ENCODE results near the gene FAM83F. TPM values are rescaled to one million over a fixed set of nuclear protein-coding genes. Genes with fewer than 3 reads are reported as not detected.
"Not testable (repeated sequence)": the region's sequence is repeated elsewhere in the genome, so short reads cannot be mapped to it uniquely, and the experiment has no call there.

The FAM83F gene
- polyA plus RNA-seq, 2 of the 4 experiments (the other 2 are of a cell fraction), result not detected

GRCh38 chr22:39990686-39991085, 4.1 kb upstream of the FAM83F start:
- H3K4me2 ChIP-seq, result no peak overlapping the region
- TF ChIP-seq, protein P1, sequence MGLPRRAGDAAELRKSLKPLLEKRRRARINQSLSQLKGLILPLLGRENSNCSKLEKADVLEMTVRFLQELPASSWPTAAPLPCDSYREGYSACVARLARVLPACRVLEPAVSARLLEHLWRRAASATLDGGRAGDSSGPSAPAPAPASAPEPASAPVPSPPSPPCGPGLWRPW (IDR thresholded peaks at IDR 0.05), result no peak
- no peak for TF ChIP-seq NPAS2 (CRISPR knock-in tag; IDR thresholded peaks at IDR 0.05; ENCODE audit: borderline replicate concordance)
- WGBS (ENCODE audit: missing lambda C conversion rate), result 77% methylated on average over 3 of the region's 3 CpGs
- ATAC-seq (no peak), DNase-seq (ENCODE audit: low read depth in 1 of 2, low spot score in 1 of 2) (no peak), FAIRE-seq (no peak)
- no peaks in the 10 kb centered on the region; the same call in 2 of the 3 replicates for H3K4me1 ChIP-seq
- no peak overlapping the region for H3K4me3 ChIP-seq
- no peaks in the 10 kb centered on the region for H3K9me3 ChIP-seq
- ChIA-PET CTCF (interaction anchor here (0.6 to 1.2 kb wide), 4 partner anchors 15 to 351 kb away, joined by 3 to 5 read pairs (median 4); no protein-coding TSS in a partner anchor), POLR2A (no interaction called here)
- H3K27ac ChIP-seq, result no peak overlapping the region

DNA sequence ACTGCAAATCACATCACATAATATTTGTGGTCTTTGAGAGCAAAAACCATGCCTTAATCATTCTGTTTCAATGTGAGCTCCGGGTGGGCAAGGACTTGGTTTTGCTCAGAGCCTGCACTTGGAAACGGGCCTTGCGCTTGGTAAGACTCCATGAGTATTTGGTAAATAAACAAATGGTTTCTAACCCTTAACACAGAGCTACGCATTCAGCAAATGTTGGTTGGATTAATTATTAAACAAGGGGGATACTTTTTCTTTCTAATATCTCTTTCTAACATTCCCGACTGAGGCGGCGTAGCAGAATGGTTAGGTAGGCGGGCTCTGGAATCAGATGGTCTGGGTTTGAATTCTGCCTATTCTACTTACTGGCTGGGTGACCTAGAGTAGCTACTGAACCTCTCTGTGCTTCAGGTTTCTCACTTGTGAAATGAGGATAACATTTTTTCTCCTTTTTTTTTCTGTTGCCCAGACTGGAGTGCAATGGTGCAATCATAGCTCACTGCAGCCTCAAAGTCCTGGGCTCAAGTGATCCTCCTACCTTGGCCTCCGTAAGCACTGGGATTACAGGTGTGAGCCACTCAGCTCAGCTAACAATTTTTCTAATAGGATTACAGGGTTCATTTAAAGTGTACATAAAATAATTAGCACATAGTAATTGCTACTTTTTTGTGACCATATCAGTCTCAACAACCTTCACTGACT, 3.4 kb upstream of the FAM83F start:
- DNase-seq (ENCODE audit: low read depth in 1 of 2, low spot score in 1 of 2) (peak in 1 of 2 experiments; percentile 14), ATAC-seq (peak in 1 of 2 experiments; percentile 30; a peak in 2 of 6 replicates), FAIRE-seq (no peak)
- ChIA-PET POLR2A (no interaction called here), CTCF (interaction anchor here (0.8 to 1.1 kb wide), 3 partner anchors 11 to 38 kb away, joined by 3 read pairs; no protein-coding TSS in a partner anchor)
- Histone ChIP-seq H3K4me1 (no peaks in the 10 kb centered on the region; the same call in 2 of the 3 replicates), H3K9me3 (no peaks in the 10 kb centered on the region), H3K27ac (no peak overlapping the region), H3K4me2 (no peak overlapping the region), H3K4me3 (no peak overlapping the region)
- 56% methylated on average over 9 of the region's 9 CpGs for WGBS (ENCODE audit: missing lambda C conversion rate)
- no peak for TF ChIP-seq CBX8 (IDR thresholded peaks at IDR 0.05)
- TF ChIP-seq SMC3 (IDR thresholded peaks at IDR 0.05), result no peak
- TF ChIP-seq ZFP36 (IDR thresholded peaks at IDR 0.05; ENCODE audit: borderline replicate concordance, partially characterized antibody), result peak; percentile 6

GRCh38 chr22:39992088-39992826, 2.5 kb upstream of the FAM83F start:
- no peak overlapping the region for H3K4me2 ChIP-seq
- ATAC-seq (no peak), FAIRE-seq (no peak), DNase-seq (ENCODE audit: low read depth in 1 of 2, low spot score in 1 of 2) (no peak)
- H3K27ac ChIP-seq, result no peak overlapping the region
- H3K9me3 ChIP-seq, result no peaks in the 10 kb centered on the region
- H3K4me3 ChIP-seq, result no peak overlapping the region
- TF ChIP-seq, protein P2, sequence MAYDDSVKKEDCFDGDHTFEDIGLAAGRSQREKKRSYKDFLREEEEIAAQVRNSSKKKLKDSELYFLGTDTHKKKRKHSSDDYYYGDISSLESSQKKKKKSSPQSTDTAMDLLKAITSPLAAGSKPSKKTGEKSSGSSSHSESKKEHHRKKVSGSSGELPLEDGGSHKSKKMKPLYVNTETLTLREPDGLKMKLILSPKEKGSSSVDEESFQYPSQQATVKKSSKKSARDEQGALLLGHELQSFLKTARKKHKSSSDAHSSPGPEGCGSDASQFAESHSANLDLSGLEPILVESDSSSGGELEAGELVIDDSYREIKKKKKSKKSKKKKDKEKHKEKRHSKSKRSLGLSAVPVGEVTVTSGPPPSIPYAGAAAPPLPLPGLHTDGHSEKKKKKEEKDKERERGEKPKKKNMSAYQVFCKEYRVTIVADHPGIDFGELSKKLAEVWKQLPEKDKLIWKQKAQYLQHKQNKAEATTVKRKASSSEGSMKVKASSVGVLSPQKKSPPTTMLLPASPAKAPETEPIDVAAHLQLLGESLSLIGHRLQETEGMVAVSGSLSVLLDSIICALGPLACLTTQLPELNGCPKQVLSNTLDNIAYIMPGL (CRISPR knock-in tag; IDR thresholded peaks at IDR 0.05; ENCODE audit: borderline replicate concordance), result no peak
- TF ChIP-seq HDAC2 (IDR thresholded peaks at IDR 0.05) (no peak), HOXB5 (CRISPR knock-in tag; IDR thresholded peaks at IDR 0.05) (no peak)
- H3K4me1 ChIP-seq, result peaks cover 5% of the 10 kb centered on the region; the same call in 1 of the 3 replicates
- 52% methylated on average over 5 of the region's 5 CpGs for WGBS (ENCODE audit: missing lambda C conversion rate)
- CTCF ChIA-PET, result interaction anchor here (0.9 kb wide), 1 partner anchor 10 kb away, joined by 3 read pairs; no protein-coding TSS in a partner anchor
- POLR2A ChIA-PET, result no interaction called here

DNA sequence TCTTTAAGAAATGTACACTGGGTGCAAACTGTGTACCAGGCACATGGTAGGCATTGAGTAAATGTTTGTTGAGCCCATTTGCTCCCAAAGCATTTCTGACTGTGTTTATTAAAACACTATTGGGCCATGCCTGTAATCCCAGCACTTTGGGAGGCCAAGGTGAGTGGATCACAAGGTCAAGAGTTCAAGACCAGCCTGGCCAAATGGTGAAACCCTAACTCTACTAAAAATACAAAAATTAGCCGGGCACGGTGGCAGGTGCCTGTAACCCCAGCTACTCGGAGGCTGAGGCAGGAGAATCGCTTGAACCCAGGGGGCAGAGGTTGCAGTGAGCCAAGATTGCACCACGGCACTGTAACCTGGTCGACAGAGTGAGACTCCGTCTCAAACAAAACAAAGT, 1.9 kb upstream of the FAM83F start:
- WGBS (ENCODE audit: missing lambda C conversion rate), result 74% methylated on average over 7 of the region's 7 CpGs
- ATAC-seq; DNase-seq (ENCODE audit: low read depth in 1 of 2, low spot score in 1 of 2); FAIRE-seq; H3K9me3 ChIP-seq; H3K4me2 ChIP-seq; H3K4me1 ChIP-seq; POLR2A ChIA-PET; H3K27ac ChIP-seq; H3K4me3 ChIP-seq; CTCF ChIA-PET: not testable (repeated sequence)

DNA sequence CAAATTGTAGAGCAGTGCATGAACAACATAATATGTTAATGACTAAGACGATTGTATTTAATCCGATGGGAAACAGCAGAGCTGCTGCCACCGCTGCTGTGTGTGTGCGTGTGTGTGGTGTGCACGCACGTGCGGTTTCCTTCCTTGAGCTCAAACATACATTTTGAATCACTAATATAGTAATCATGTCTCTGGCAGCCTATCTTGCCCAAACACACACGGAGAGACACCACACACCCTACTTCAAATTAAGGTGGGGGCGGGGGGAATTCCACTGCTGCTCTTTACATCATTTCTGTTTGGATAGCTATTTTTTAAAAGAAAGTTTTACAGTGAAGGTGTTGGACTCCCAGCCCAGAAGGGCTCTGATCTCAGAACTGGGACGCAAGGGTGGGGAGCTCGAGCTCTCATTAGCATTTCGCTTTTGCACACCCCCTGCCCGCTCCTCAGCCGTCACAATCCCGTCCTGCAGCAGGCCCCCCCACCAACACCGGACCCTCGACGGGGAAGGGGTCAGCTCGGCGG, 651 bp upstream of the FAM83F start:
- no peaks in the 10 kb centered on the region for H3K9me3 ChIP-seq
- ATAC-seq, result no peak
- peaks cover 21% of the 10 kb centered on the region; the same call in 2 of the 3 replicates for H3K4me1 ChIP-seq
- no peak overlapping the region for H3K4me2 ChIP-seq
- DNase-seq (ENCODE audit: low read depth in 1 of 2, low spot score in 1 of 2), result no peak
- 85% methylated on average over 13 of the region's 20 CpGs for WGBS (ENCODE audit: missing lambda C conversion rate)
- no peak for FAIRE-seq
- H3K27ac ChIP-seq, result no peak overlapping the region
- ChIA-PET CTCF (interaction anchor here (1.0 to 1.8 kb wide), 3 partner anchors 29 to 460 kb away, joined by 4 to 5 read pairs (median 4); no protein-coding TSS in a partner anchor), POLR2A (no interaction called here)
- no peak for TF ChIP-seq HEYL (CRISPR knock-in tag; IDR thresholded peaks at IDR 0.05)
- TF ChIP-seq, protein P3, sequence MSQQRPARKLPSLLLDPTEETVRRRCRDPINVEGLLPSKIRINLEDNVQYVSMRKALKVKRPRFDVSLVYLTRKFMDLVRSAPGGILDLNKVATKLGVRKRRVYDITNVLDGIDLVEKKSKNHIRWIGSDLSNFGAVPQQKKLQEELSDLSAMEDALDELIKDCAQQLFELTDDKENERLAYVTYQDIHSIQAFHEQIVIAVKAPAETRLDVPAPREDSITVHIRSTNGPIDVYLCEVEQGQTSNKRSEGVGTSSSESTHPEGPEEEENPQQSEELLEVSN (IDR thresholded peaks at IDR 0.05; ENCODE audit: borderline replicate concordance, low read depth), result no peak
- TF ChIP-seq, protein P4, sequence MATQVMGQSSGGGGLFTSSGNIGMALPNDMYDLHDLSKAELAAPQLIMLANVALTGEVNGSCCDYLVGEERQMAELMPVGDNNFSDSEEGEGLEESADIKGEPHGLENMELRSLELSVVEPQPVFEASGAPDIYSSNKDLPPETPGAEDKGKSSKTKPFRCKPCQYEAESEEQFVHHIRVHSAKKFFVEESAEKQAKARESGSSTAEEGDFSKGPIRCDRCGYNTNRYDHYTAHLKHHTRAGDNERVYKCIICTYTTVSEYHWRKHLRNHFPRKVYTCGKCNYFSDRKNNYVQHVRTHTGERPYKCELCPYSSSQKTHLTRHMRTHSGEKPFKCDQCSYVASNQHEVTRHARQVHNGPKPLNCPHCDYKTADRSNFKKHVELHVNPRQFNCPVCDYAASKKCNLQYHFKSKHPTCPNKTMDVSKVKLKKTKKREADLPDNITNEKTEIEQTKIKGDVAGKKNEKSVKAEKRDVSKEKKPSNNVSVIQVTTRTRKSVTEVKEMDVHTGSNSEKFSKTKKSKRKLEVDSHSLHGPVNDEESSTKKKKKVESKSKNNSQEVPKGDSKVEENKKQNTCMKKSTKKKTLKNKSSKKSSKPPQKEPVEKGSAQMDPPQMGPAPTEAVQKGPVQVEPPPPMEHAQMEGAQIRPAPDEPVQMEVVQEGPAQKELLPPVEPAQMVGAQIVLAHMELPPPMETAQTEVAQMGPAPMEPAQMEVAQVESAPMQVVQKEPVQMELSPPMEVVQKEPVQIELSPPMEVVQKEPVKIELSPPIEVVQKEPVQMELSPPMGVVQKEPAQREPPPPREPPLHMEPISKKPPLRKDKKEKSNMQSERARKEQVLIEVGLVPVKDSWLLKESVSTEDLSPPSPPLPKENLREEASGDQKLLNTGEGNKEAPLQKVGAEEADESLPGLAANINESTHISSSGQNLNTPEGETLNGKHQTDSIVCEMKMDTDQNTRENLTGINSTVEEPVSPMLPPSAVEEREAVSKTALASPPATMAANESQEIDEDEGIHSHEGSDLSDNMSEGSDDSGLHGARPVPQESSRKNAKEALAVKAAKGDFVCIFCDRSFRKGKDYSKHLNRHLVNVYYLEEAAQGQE (IDR thresholded peaks at IDR 0.05), result no peak
- no peak for TF ChIP-seq EHF (CRISPR knock-in tag; IDR thresholded peaks at IDR 0.05)
- TF ChIP-seq RCOR1 (IDR thresholded peaks at IDR 0.05; ENCODE audit: low read depth, low read length), result no peak
- no peak for TF ChIP-seq JUNB (IDR thresholded peaks at IDR 0.05)
- no peak overlapping the region for H3K4me3 ChIP-seq
